Hippocampal formation (tissue), 2 donors: Measurements from ENCODE around the gene PSMA3.

Source experiments
- DNase-seq, 2 donors: peaks; one replicate each; lab custom pipeline; 2025; lab: John Stamatoyannopoulos, UW

PSMA3 gene

GRCh38 chr14:58299401-58300330, 55.0 kb downstream of the PSMA3 start:
- peak; percentile 26 to 35 for DNase-seq

- DNase-seq = no peak
Observed at GRCh38 chr14:58301416-58301815, 56.8 kb downstream of the PSMA3 start.

GRCh38 chr14:58305730-58306129, 61.1 kb downstream of the PSMA3 start:
- no peak for DNase-seq

- no peak for DNase-seq
Observed at GRCh38 chr14:58307597-58308316, 63.1 kb downstream of the PSMA3 start.

- no peak for DNase-seq
Observed at GRCh38 chr14:58309086-58309485, 64.4 kb downstream of the PSMA3 start.

- no peak for DNase-seq
Observed at GRCh38 chr14:58313699-58314098, 69.1 kb downstream of the PSMA3 start.

- no peak for DNase-seq
Observed at GRCh38 chr14:58315606-58316005, 71.0 kb downstream of the PSMA3 start.
